GM12872 (cell line): Measurements from ENCODE around the gene DHCR7.

Experiments used
- TF ChIP-seq, protein P1 (sequence below): IDR thresholded peaks from 3 replicates; pipeline ENCODE4 v1.5.1; 2011; ENCODE audit warnings: low read depth, mild to moderate bottlenecking, low read length, moderate library complexity; ENCODE audit not compliant: insufficient read depth

Gene DHCR7

DNA sequence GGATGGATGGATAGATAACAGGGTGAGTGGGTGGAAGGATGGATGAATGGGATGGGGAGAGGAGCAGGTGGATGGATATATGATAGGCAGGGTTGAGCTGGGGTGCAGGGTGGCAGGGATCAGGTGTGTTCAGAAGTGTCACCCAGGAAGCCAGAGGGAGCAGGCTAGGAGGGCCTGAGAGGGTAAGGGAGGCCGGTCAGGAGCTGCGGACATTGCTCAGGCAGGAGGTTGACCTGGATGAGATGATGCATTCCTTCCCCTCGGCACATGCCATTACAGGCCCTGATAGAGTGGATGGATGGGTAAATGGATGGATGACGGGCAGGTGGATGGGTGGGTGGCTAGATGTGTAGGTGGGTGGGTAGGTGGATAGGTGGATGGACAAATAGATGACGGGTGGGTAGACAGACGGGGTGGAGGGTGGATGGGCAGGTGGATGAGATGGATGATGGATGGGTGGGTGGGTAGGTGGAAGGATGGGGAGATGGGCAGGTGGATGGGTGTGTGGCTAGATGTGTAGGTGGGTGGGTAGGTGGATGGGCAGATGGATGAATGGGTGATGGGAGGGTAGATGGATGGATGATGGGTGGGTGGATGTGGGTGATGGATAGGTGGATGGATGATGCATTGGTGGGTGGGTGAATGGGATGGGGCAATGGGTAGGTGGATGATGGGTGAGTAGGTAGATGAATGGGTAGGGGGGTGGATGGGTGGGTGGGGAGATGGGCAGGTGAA, 8.0 kb downstream of the DHCR7 start:
- TF ChIP-seq, protein P1, sequence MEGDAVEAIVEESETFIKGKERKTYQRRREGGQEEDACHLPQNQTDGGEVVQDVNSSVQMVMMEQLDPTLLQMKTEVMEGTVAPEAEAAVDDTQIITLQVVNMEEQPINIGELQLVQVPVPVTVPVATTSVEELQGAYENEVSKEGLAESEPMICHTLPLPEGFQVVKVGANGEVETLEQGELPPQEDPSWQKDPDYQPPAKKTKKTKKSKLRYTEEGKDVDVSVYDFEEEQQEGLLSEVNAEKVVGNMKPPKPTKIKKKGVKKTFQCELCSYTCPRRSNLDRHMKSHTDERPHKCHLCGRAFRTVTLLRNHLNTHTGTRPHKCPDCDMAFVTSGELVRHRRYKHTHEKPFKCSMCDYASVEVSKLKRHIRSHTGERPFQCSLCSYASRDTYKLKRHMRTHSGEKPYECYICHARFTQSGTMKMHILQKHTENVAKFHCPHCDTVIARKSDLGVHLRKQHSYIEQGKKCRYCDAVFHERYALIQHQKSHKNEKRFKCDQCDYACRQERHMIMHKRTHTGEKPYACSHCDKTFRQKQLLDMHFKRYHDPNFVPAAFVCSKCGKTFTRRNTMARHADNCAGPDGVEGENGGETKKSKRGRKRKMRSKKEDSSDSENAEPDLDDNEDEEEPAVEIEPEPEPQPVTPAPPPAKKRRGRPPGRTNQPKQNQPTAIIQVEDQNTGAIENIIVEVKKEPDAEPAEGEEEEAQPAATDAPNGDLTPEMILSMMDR, result no peak

DNA sequence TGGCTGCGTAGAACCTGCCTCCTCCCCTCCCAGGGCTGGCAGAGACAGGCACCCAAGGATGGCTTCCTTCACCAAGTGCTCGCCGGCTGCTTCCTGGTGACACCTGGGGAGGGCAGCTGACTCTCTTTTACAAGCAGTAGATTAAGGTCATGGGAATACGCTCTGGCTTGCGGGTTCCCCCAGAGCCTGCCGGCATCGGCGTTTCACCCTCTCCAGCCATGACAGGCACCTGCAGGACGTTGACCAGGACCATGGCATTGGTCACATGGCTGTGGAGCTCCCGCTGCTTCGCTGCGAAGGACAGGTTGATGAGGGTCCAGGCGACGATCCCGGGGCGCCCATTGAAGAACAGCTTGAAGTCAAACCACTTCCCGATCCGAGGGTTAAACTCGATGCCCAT, 9.5 kb downstream of the DHCR7 start:
- TF ChIP-seq, protein P1, result no peak

DNA sequence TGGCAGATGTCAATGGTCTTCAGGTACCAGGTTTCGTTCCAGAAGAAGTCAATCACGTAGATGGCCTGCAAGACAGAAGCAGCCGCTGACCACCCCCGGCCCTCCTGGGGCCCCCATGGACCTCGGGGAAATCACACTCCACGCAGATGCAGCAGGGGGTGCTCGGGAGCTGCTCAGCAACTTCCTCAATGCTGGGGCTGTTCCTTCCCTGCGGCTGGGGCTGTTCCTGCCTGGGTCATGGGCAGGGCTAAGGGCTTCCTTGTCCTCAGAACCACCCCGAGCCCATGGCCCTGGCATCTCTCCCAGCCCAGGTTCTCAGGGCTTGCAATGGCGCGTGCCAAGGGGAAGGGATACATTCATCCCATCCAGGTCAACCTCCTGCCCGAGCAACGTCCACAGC, 10.3 kb downstream of the DHCR7 start:
- TF ChIP-seq, protein P1, result no peak

DNA sequence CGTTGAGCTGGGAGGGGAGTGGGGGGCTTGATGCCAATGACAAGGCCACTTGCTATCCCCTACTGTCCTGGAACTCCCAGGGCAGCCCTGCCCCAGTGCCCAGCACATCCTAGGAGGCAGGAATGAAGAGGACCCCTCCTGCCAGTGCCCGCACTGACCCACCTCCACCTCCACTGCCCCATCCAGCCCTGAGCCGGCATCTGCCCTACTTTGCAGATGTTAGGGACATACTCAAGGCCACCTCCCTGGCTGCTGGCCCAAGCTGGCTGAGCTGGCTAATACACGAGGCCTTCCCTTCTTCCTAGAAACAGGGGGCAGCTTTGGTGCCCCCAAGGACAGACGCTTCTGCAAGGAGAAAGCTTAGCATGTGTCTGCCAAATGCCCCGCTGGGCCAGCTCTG, 10.8 kb downstream of the DHCR7 start:
- TF ChIP-seq, protein P1, result no peak

DNA sequence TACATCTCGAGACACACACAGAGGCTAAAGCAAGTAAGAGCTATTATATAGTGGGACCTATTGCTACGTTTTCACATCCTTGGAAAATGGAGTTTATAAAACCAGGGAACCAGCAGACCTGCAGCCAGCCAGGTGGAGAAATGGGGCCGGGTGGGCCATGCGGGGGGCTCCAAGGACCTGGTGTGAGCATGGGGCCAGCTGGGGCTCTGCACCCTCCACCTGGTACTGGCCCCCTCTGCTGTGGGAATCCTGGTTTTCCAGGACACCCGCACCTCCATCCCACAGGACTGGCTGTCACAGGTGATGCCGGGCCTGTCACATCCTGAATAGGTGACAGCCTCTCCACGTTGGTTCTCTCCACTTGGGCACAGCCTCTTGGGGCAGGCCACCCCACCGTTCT, 11.3 kb downstream of the DHCR7 start:
- TF ChIP-seq, protein P1, result no peak

DNA sequence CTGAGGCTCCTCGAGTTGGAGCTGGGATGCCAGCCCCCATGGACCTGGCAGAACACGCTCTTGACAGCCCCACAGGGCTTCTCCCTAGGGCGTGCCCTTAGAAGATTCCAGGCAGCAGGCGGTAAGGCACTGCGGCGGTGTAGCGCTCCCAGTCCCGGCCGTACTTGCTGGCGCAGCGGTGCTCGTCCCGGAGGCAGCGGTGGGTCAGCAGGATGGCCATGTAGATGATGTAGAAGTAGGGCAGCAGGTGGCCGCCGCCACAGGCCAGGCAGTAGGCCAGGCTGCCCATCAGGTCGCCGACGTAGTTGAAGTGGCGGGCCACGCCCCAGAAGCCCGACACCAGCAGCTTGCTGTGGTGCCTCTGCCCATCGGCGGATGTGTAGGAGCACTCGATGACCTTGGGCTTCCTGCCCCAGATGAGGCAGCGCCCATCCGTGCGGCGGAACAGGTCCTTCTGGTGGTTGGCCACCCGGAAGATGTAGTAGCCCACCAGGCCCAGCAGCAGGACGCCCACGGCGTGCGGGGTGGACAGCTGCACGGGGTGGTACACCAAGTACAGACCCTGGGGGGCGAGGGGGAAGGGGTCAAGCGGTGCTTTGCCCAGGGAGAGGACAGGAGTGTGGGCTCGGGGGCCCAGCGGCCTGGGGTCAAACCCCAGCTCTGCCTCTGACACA, 12.8 kb downstream of the DHCR7 start:
- TF ChIP-seq, protein P1, result no peak

DNA sequence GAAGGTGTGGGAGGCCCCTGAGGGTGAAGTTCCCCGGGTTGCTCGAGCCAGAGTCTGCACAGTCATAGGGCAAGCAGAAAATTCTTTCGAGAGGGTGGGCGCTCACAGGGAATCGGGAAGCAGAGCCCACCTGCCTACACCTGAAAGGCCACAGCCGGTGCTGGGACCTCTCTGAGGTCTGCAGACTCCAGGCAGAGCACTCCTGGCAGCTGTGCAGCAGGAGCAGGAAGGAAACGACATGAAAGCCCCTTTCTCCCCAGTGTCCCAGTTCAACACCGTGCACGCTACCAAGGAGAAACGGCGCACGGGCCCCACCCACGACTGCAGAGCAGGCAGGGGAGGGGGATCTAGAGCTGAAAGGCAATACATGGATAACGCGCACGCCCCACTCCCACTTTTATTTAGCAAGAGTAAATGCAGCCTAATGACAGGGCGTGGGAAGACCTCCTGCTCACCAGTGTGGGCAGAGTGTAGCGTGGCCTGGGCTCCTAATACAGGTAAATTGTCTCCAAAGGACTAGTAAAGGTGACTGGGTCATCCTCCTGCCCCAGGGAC, 13.5 kb downstream of the DHCR7 start:
- TF ChIP-seq, protein P1, result no peak
